Astrocyte of the spinal cord (primary cell): ENCODE data around the gene PARD3B.

Experiments
- DNase-seq: peaks from one replicate; pipeline ENCODE4 v3.0.0; 2011; ENCODE audit warnings: low read depth, low spot score
- H3K4me3 ChIP-seq: 2 replicates; pipeline ENCODE4 v1.5.1; 2011; ENCODE audit warnings: low read depth, mild to moderate bottlenecking, low read length, moderate library complexity
- in situ Hi-C: cut with HindIII; loops from 2 replicates; pipeline ENCODE4 v1.10.0; 2017; ENCODE audit warnings: low sequenced_read_pairs
- TF ChIP-seq, protein P1 (sequence below): IDR thresholded peaks from 2 replicates; pipeline ENCODE4 v1.5.1; 2012; ENCODE audit warnings: low read depth, mild to moderate bottlenecking, low read length, inconsistent platforms

The PARD3B gene

DNA sequence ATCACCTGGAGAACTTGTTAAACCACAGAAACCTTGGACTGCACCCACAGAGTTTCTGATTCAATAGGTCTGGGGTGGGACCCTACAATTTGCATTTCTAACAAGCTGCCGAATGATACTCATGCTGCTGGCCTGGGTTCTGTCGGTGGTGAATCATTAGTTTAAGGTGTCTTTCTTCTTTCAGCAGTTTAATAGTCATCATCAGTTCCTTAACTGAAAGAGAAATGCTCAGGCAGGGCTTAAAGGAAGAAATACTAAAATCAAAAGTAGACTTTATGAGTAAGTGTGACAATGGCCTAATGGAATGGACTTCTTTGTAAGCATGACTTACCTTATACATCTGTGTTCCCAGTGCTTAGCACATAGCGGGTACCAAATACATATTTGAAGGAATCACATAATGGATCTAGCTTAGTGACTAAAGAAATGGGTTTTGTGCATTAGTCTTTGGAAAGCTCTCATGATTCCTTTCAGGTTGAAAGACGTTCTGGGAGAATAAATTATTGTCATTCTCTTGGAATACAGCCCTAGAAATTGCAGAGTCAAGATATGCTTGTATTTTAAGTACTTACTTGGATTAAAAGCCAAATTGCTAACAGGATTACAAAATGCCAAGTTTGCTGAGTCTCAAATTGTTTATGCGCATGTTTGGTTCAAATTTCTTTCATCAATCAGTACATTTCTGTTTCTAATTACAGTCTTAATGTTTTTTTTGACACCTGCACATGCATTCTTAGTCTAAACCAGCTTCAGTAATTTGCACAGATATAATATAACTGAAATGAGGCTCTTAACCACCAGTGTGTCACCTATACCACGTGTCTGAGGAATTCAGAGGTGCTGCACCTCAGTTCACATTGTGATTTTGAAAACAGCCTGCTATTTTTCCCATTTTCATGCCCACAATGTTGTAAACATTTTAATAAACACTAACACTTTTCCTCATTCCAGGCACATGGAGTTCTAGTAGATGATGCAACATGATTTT lies 916.7 kb downstream of the PARD3B start:
- DNase-seq: no peak
- in situ Hi-C loops: no loop called here
- no peak overlapping the region for H3K4me3 ChIP-seq
- TF ChIP-seq, protein P1, sequence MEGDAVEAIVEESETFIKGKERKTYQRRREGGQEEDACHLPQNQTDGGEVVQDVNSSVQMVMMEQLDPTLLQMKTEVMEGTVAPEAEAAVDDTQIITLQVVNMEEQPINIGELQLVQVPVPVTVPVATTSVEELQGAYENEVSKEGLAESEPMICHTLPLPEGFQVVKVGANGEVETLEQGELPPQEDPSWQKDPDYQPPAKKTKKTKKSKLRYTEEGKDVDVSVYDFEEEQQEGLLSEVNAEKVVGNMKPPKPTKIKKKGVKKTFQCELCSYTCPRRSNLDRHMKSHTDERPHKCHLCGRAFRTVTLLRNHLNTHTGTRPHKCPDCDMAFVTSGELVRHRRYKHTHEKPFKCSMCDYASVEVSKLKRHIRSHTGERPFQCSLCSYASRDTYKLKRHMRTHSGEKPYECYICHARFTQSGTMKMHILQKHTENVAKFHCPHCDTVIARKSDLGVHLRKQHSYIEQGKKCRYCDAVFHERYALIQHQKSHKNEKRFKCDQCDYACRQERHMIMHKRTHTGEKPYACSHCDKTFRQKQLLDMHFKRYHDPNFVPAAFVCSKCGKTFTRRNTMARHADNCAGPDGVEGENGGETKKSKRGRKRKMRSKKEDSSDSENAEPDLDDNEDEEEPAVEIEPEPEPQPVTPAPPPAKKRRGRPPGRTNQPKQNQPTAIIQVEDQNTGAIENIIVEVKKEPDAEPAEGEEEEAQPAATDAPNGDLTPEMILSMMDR: no peak

DNA sequence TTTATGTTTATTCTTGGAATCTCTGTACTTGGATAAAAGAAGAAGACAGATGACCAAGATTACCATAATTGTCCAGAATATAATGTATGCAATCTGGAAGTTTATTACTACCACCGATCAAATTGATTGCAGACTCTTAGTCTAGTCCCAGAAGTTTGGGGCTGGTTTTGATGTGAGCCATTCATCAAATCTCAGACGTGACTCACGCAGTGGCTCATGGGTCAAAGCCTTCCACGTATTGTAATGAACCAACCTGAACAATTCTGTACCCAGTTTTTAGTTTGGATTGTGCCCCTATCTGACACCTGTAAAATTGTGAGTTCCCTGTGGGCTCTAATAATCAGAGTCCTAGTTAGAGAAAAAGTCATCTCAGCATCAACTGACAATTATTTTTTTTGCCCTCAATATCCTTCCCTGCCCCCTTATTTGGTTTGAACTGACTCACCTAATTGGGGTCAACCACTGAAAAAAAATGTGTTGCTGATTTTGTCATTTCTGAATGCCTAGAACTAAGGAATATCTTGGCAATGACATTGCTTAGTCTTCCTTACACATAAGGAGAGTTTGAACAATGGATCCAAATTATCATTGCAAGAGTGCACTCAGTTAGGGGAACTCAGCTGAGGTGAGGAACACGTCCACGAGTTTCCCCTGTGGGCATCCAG lies 917.5 kb downstream of the PARD3B start:
- in situ Hi-C loops: no loop called here
- no peak overlapping the region for H3K4me3 ChIP-seq
- no peak for DNase-seq
- TF ChIP-seq, protein P1: no peak

DNA sequence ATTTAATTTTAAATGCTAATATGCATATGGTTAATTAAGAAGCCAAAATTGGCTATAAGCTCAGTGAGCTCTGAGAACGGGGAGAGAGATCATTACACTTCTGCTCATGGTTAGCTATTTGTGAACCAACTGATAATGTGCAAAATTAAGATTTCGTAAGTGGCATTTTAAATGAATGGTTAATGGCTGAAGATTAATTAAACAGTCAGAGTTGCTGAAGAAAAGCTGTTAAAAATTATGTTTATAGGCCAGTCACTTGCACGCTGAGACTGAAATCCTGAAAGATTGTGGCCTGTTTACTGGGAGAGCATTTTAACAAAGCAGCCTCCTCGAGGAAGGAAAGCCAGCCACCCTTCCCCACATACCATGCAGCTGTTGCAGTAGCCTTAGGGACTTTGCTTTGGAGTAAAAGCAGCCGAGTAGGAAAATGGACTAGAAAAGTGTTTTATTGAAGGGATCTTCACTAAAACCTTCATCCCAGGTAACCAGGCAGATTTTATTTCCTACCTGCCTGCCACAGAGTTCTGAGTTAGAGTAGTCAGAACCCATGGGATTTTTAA lies 918.3 kb downstream of the PARD3B start:
- no peak overlapping the region for H3K4me3 ChIP-seq
- in situ Hi-C loops: no loop called here
- no peak for DNase-seq
- TF ChIP-seq, protein P1: no peak

DNA sequence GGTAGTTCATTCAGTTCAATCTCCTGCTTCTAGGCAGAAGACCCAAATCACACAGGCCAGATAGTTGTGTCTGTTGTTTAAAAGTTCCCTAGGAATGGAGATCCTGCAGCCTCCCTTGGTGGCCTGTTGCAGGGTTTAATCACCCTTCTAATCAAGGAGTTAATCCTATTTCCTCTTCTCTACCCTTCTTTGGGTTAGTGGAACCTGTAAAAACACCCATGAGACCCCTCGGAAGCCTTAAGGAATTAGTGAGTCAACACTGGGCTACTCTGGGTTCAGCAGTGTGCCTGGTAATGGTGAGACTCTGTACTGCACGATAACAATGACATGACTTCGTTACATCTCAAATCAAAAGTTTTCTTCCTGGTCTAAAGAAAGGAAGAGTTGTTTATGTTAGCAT lies 919.4 kb downstream of the PARD3B start:
- in situ Hi-C loops: no loop called here
- H3K4me3 ChIP-seq: no peak overlapping the region
- TF ChIP-seq, protein P1: no peak
- DNase-seq: no peak

DNA sequence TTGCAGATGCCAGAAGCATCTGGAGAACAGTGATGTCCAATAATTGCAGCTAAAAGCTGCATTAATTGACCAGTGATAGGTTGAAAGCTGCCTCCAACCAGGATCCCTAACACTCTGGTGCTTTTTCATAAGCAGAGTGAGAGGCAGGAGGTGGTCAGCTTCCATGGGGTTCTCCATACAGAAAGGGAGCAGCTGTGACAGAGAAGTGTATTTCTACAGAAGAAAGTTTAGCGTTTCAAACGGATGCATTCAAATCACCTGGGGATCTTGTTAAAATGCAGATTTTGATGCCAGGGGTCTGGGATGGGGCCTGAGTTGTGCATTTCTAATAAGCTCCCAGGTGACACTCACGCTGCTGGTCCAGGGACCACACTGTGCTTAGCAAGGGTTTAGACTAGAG lies 920.5 kb downstream of the PARD3B start:
- in situ Hi-C loops: no loop called here
- TF ChIP-seq, protein P1: no peak
- no peak overlapping the region for H3K4me3 ChIP-seq
- no peak for DNase-seq

- TF ChIP-seq, protein P1: no peak
- no peak overlapping the region for H3K4me3 ChIP-seq
- no peak for DNase-seq
- in situ Hi-C loops: no loop called here
Observed at GRCh38 chr2:205471776-205472175, 926.5 kb downstream of the PARD3B start.
